Right lobe of liver (tissue), 4 donors: ENCODE measurements around the gene EPHA2.

ENCODE experiments used
- POLR2A ChIP-seq: fragments of 450-650 bp; IDR thresholded peaks from one replicate; pipeline ENCODE4 v1.6.1; 2017; ENCODE audit warnings: antibody characterized with exemption, mild to moderate bottlenecking
- TF ChIP-seq, protein P1 (sequence below), 4 donors: fragments of 200-600 bp in 3 of 4; fragments of 450-650 bp in 1 of 4; IDR thresholded peaks; one replicate each; pipeline versions ENCODE4 v1.5.1 to v1.8.0; 2016 to 2022; ENCODE audit warnings: antibody characterized with exemption in 4 of 4, mild to moderate bottlenecking in 2 of 4
- donor health status: DM: no; HTN: no; CAD: no.
- donor health status: DM: no; HTN: no; CAD: no.
- donor health status: DM: no; HTN: yes; CAD: no.

DNA sequence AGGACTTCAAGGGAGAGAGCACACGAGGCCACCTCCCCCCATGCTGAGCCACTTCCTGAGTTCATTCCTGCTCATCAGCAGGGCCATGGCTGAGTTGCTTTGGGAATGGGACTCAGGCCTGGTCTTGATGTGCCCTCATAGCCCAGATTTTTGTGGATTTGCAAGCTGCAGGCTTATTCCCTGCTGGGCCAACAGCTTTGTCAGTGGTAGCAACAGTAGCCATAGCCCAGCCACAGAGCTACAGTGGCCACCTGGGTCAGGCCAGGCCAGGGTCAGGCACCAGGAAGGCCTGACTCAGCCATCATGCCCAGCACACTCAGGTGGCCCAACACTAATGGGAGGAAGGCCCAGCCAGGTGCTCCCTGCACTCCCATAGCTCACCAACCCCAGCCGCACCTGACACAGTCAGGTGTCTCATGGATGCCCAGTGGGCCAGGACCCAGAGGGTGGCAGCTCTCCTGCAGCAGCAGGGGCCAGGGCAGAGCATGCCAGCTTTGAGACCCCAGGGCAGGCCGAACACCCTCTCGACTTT is 33.5 kb downstream of the EPHA2 start:
- TF ChIP-seq, protein P1, sequence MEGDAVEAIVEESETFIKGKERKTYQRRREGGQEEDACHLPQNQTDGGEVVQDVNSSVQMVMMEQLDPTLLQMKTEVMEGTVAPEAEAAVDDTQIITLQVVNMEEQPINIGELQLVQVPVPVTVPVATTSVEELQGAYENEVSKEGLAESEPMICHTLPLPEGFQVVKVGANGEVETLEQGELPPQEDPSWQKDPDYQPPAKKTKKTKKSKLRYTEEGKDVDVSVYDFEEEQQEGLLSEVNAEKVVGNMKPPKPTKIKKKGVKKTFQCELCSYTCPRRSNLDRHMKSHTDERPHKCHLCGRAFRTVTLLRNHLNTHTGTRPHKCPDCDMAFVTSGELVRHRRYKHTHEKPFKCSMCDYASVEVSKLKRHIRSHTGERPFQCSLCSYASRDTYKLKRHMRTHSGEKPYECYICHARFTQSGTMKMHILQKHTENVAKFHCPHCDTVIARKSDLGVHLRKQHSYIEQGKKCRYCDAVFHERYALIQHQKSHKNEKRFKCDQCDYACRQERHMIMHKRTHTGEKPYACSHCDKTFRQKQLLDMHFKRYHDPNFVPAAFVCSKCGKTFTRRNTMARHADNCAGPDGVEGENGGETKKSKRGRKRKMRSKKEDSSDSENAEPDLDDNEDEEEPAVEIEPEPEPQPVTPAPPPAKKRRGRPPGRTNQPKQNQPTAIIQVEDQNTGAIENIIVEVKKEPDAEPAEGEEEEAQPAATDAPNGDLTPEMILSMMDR (IDR thresholded peaks at IDR 0.05) = no peak
- TF ChIP-seq POLR2A = no peak
